ENCODE measurements around the gene PRKG2. TPM values are rescaled to one million over a fixed set of nuclear protein-coding genes. Genes with fewer than 3 reads are reported as not detected.

Gene PRKG2
- polyA plus RNA-seq, 1 donor from 2014 or later, result 0.16 TPM

DNA sequence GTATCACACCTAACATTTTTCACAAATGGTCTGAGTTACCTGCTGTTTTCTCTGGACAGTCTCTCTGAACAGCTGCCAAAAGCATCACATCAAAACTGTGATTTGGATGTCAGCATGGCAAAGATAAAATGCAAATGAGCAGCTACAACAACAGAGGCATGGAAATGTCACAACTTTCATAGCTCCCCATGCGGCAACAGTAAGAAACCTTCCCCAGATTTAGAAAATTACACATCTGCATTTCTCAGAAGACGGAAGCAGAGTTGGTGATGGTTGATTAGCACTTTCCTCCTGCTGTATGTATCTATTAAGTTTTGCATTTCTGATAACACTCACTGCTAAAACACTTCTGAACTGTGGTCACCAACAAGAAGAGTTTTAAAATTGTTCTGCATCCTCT is 9.7 kb downstream of the PRKG2 start:
- Histone ChIP-seq H3K27me3 (ENCODE audit: insufficient read depth, low read depth, low read length) (no peaks in the 10 kb centered on the region), H3K9me2 (ENCODE audit: insufficient read depth, low read length) (no peaks in the 10 kb centered on the region), H3K27ac (ENCODE audit: low read length) (no peak overlapping the region), H3K36me3 (ENCODE audit: insufficient read depth, low read length) (no peaks in the 10 kb centered on the region), H3K4me3 (ENCODE audit: low read length) (no peak overlapping the region), H3K9me3 (ENCODE audit: low read length) (no peaks in the 10 kb centered on the region), H4K20me1 (ENCODE audit: insufficient read depth) (no peaks in the 10 kb centered on the region), H3K4me2 (ENCODE audit: low read length) (no peak overlapping the region), H2AFZ (ENCODE audit: low read depth, low read length) (no peak overlapping the region), H3K9ac (ENCODE audit: low read length) (no peak overlapping the region), H3F3A (ENCODE audit: insufficient read depth, low read length, poor library complexity, severe bottlenecking) (no peaks in the 10 kb centered on the region), H3K79me2 (replicated peaks; ENCODE audit: insufficient read depth, low read length) (no peaks in the 10 kb centered on the region)
- TF ChIP-seq EZH2 (IDR thresholded peaks at IDR 0.05; ENCODE audit: borderline replicate concordance, insufficient read depth, low read length, poor library complexity, severe bottlenecking) (no peak), MXI1 (conservative IDR thresholded peaks at IDR 0.05; ENCODE audit: poor library complexity, severe bottlenecking) (no peak), SMC3 (conservative IDR thresholded peaks at IDR 0.05; ENCODE audit: poor library complexity) (no peak), RAD21 (conservative IDR thresholded peaks at IDR 0.05) (no peak), TAF1 (IDR thresholded peaks at IDR 0.05; ENCODE audit: low read depth) (no peak), EP300 (conservative IDR thresholded peaks at IDR 0.05; ENCODE audit: poor library complexity, severe bottlenecking) (no peak), POLR2AphosphoS5 (IDR thresholded peaks at IDR 0.05) (no peak)
- TF ChIP-seq, protein P1, sequence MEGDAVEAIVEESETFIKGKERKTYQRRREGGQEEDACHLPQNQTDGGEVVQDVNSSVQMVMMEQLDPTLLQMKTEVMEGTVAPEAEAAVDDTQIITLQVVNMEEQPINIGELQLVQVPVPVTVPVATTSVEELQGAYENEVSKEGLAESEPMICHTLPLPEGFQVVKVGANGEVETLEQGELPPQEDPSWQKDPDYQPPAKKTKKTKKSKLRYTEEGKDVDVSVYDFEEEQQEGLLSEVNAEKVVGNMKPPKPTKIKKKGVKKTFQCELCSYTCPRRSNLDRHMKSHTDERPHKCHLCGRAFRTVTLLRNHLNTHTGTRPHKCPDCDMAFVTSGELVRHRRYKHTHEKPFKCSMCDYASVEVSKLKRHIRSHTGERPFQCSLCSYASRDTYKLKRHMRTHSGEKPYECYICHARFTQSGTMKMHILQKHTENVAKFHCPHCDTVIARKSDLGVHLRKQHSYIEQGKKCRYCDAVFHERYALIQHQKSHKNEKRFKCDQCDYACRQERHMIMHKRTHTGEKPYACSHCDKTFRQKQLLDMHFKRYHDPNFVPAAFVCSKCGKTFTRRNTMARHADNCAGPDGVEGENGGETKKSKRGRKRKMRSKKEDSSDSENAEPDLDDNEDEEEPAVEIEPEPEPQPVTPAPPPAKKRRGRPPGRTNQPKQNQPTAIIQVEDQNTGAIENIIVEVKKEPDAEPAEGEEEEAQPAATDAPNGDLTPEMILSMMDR (IDR thresholded peaks at IDR 0.05; ENCODE audit: poor library complexity, severe bottlenecking), result no peak
- TF ChIP-seq, protein P2, sequence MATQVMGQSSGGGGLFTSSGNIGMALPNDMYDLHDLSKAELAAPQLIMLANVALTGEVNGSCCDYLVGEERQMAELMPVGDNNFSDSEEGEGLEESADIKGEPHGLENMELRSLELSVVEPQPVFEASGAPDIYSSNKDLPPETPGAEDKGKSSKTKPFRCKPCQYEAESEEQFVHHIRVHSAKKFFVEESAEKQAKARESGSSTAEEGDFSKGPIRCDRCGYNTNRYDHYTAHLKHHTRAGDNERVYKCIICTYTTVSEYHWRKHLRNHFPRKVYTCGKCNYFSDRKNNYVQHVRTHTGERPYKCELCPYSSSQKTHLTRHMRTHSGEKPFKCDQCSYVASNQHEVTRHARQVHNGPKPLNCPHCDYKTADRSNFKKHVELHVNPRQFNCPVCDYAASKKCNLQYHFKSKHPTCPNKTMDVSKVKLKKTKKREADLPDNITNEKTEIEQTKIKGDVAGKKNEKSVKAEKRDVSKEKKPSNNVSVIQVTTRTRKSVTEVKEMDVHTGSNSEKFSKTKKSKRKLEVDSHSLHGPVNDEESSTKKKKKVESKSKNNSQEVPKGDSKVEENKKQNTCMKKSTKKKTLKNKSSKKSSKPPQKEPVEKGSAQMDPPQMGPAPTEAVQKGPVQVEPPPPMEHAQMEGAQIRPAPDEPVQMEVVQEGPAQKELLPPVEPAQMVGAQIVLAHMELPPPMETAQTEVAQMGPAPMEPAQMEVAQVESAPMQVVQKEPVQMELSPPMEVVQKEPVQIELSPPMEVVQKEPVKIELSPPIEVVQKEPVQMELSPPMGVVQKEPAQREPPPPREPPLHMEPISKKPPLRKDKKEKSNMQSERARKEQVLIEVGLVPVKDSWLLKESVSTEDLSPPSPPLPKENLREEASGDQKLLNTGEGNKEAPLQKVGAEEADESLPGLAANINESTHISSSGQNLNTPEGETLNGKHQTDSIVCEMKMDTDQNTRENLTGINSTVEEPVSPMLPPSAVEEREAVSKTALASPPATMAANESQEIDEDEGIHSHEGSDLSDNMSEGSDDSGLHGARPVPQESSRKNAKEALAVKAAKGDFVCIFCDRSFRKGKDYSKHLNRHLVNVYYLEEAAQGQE (IDR thresholded peaks at IDR 0.05; ENCODE audit: borderline replicate concordance), result no peak

DNA sequence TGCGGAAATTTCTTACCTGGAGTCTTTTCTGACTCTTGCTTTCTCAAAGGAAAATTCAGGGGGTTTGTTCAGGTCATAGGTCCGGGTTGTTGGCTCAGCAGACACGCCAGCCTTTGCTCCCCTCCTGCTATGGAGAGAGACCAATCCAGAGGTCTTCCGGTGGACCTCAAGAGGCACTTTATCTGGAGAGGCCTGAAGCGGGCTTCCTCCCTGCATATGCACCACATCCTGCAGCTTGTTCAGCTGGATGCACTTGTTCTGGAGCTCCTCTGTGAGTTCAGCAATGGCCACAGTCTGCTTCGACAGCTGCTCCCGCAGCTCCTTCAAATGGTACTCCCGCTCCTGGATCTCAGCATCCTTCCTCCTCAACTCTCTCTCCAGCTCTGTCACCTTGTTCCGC is 10.5 kb downstream of the PRKG2 start:
- no peaks in the 10 kb centered on the region for H3K27me3 ChIP-seq (ENCODE audit: insufficient read depth, low read depth, low read length)
- H3K9ac ChIP-seq (ENCODE audit: low read length), result no peak overlapping the region
- H3K27ac ChIP-seq (ENCODE audit: low read length), result no peak overlapping the region
- no peaks in the 10 kb centered on the region for H3K9me3 ChIP-seq (ENCODE audit: low read length)
- H3K36me3 ChIP-seq (ENCODE audit: insufficient read depth, low read length), result no peaks in the 10 kb centered on the region
- H3K79me2 ChIP-seq (replicated peaks; ENCODE audit: insufficient read depth, low read length), result no peaks in the 10 kb centered on the region
- no peaks in the 10 kb centered on the region for H4K20me1 ChIP-seq (ENCODE audit: insufficient read depth)
- no peaks in the 10 kb centered on the region for H3F3A ChIP-seq (ENCODE audit: insufficient read depth, low read length, poor library complexity, severe bottlenecking)
- TF ChIP-seq EZH2 (IDR thresholded peaks at IDR 0.05; ENCODE audit: borderline replicate concordance, insufficient read depth, low read length, poor library complexity, severe bottlenecking), result no peak
- TF ChIP-seq MXI1 (conservative IDR thresholded peaks at IDR 0.05; ENCODE audit: poor library complexity, severe bottlenecking), result no peak
- no peak for TF ChIP-seq TAF1 (IDR thresholded peaks at IDR 0.05; ENCODE audit: low read depth)
- TF ChIP-seq POLR2AphosphoS5 (IDR thresholded peaks at IDR 0.05), result no peak
- no peak for TF ChIP-seq SMC3 (conservative IDR thresholded peaks at IDR 0.05; ENCODE audit: poor library complexity)
- TF ChIP-seq RAD21 (conservative IDR thresholded peaks at IDR 0.05), result no peak
- no peak for TF ChIP-seq EP300 (conservative IDR thresholded peaks at IDR 0.05; ENCODE audit: poor library complexity, severe bottlenecking)
- TF ChIP-seq, protein P2 (IDR thresholded peaks at IDR 0.05; ENCODE audit: borderline replicate concordance), result no peak
- TF ChIP-seq, protein P1 (IDR thresholded peaks at IDR 0.05; ENCODE audit: poor library complexity, severe bottlenecking), result no peak
- no peak overlapping the region for H3K4me2 ChIP-seq (ENCODE audit: low read length)
- no peak overlapping the region for H2AFZ ChIP-seq (ENCODE audit: low read depth, low read length)
- no peak overlapping the region for H3K4me3 ChIP-seq (ENCODE audit: low read length)
- H3K9me2 ChIP-seq (ENCODE audit: insufficient read depth, low read length), result no peaks in the 10 kb centered on the region

Data from neural cell (in vitro differentiated cells).